ENCODE data around the gene TTLL13.

The TTLL13 gene

DNA sequence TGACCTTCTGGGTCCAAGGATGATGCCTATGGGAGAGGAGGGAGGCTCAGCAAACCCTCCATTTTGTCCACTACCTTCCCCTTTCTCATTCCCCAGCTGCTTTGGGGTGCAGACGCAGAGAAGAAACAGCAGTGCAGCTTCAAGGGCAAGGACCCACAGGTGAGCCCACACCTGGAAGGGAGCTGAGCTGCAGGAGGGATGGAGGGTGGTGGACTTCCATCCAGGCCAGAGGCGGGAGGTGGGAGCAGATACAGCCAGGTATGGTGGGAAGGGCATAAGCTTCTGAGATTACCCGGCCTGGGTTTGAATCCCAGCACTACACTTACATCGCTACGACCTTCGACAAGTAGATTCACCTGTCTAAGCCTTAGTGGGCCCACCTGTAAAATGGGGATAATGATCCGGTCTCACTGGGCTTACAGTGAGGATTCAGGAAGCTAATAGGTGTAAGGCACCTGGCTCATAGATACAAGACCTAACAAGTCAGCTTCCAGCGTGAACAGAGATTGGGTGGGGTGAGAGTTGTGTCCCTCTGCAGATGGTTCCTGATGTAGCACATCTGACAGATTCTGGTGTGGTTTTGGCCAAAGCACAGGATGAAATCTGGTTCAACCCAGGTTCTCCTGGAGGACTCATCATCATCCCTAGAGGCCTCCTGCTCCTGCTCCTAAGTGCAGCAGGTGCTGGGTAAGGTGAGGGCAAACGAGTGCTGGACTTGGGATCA is 31.5 kb upstream of the TTLL13 start:
- DNase-seq: no peak

- peak; percentile 33 for DNase-seq
These were observed 29.8 kb upstream of the TTLL13 start for GRCh38 chr15:90219421-90220141.

DNA sequence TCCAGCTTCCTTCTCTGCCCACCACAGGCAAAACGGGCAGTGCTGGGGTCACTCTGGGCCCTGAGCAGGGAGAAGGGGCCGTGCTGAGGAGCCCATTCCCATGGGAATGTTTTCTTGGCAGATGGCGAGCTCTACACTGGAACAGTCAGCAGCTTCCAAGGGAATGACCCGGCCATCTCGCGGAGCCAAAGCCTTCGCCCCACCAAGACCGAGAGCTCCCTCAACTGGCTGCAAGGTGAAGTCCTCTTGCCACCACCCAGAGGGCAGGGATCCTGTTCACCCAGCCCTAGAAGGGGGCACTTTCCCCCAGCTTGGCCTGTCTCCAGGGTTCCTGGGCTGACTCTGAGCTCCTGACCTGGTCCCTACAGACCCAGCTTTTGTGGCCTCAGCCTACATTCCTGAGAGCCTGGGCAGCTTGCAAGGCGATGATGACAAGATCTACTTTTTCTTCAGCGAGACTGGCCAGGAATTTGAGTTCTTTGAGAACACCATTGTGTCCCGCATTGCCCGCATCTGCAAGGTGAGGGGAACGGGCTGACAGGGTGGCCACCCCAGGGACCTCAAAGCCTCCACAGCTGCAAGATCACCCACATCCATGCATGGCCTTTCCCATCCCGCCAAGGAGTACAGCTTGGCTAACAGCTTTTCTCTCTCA is 28.0 kb upstream of the TTLL13 start:
- peak; percentile 80 for DNase-seq

GRCh38 chr15:90222547-90222946 is 26.8 kb upstream of the TTLL13 start:
- DNase-seq: no peak

DNA sequence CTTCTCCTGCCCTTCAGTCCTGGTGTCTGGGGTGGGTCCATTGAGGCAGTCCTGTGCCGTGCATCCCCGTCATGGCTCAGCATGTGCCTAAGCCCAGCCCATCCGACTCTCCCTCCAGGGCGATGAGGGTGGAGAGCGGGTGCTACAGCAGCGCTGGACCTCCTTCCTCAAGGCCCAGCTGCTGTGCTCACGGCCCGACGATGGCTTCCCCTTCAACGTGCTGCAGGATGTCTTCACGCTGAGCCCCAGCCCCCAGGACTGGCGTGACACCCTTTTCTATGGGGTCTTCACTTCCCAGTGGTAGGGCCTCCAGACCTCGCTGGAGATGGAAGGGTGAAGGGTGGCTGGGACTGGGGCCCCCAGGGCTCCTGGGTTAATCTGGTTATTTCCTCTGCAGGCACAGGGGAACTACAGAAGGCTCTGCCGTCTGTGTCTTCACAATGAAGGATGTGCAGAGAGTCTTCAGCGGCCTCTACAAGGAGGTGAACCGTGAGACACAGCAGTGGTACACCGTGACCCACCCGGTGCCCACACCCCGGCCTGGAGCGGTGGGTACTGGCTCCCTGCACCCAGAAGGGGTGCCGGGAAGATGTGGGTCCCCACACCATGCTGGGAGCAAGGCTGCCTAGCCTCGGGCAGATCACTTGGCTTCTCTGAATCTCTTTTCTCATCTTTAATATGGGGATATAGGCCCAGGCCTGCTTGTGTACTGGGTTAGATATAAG is 25.8 kb upstream of the TTLL13 start:
- DNase-seq: no peak

GRCh38 chr15:90225047-90225446 is 24.3 kb upstream of the TTLL13 start:
- no peak for DNase-seq

- no peak for DNase-seq
These were observed 23.7 kb upstream of the TTLL13 start for GRCh38 chr15:90225504-90226234.

- DNase-seq: no peak
These were observed 22.0 kb upstream of the TTLL13 start for GRCh38 chr15:90227336-90227735.

GRCh38 chr15:90227816-90228772 is 21.3 kb upstream of the TTLL13 start:
- no peak for DNase-seq

- no peak for DNase-seq
These were observed 20.4 kb upstream of the TTLL13 start for GRCh38 chr15:90228960-90229359.

GRCh38 chr15:90230071-90230494 is 19.3 kb upstream of the TTLL13 start:
- DNase-seq: no peak

DNA sequence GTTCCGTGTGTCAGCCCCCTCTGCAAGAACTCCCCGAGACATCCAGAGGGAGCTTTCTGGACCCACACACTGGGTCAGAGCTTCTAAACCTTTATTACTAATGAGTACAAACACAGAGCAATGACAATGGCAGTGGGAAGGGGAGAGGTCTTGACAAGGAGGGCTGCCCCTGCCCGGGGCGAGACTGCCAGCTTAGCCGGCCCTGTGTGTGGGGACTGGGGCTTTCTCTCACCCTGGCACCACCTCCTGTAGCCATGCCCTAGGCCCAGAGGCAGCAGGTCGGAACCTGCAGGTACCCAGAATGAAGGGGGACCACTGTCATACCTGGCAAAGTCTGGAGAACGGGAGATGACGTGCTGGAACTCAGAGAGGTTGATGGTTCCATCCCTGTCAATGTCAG is 18.7 kb upstream of the TTLL13 start:
- DNase-seq: no peak

GRCh38 chr15:90231028-90232017 is 18.0 kb upstream of the TTLL13 start:
- DNase-seq: no peak

- no peak for DNase-seq
These were observed 17.2 kb upstream of the TTLL13 start for GRCh38 chr15:90232196-90232595.

- no peak for DNase-seq
These were observed 16.4 kb upstream of the TTLL13 start for GRCh38 chr15:90232941-90233386.

DNA sequence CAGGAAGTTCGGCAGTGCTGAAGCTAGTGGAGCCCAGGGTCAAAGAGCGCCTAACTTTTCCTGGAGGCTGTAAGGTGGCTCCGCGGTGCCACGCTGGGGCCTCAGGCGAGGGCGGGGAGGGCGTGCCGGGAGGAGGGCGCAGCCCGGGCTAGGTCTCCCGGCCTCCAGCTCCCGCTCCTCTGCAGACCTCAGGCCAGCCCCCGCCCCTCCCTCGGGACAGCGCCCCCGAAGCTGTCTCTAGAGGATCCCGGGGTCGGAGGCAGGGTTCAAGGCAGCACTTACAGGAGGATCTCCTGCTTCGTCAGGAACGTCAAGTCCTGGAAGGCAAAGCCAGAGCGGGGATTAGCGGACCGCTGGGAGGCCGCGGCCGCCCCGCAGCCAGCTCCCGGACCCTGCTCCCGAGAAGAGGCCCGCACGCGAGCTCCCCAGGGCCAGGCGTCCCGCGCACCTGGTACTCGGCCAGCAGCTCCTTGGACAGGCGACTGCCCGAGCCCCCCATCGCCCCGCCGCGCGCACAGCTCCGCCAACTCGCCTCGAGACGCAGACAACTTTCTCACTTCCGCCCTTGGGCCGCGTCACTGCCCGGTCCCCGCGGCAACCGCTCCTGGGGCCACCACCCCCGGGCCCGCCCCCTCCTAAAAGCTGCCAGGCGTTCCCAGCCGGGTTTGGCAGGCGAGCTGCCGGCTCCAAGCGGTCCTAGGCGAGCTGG is 15.8 kb upstream of the TTLL13 start, which contains the start of gene CIB1:
CIB1 (minus strand) TSS at position 555 of the 709 bp plus-strand sequence; CDS start at position 499, 56 bp downstream.
- peak; percentile 97 for DNase-seq

- no peak for DNase-seq
These were observed 15.0 kb upstream of the TTLL13 start, which contains the start of gene GDPGP1 for GRCh38 chr15:90234096-90234988. GDPGP1 (plus strand) TSS chr15:90234209; CDS start chr15:90240909, 6,700 bp downstream.

DNA sequence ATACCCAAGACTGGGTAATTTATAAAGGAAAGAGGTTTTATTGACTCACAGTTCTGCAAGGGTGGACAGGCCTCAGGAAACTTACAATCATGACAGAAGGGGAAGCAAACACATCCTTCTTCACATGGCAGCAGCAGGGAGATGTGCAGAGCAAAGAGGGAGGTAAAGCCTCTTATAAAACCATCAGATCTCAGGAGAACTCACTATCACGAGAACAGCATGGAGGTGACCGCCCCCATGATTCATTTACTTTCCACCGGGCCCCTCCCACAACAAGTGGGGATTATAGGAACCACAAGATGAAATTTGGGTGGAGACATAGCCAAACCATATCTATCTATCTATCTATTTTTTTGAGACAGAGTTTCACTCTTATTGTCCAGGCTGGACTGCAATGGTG is 10.0 kb upstream of the TTLL13 start:
- DNase-seq: no peak

Data from fibroblast of skin of right biceps (primary cell).